K562 (cell line): ENCODE results near the gene CHERP. TPM values are rescaled to one million over a fixed set of nuclear protein-coding genes. Genes with fewer than 3 reads are reported as not detected.
A peak's percentile ranks its signal among the peaks of the same experiment; 100 is the strongest.

ENCODE experiments used
- CBX2 ChIP-seq: fragments of 200-600 bp; sonication (generic); IDR thresholded peaks from one replicate; pipeline ENCODE4 v1.6.1; 2012; ENCODE audit warnings: mild to moderate bottlenecking, low read length, inconsistent platforms; ENCODE audit not compliant: insufficient read depth, poor library complexity, severe bottlenecking
- CHD2 ChIP-seq: IDR thresholded peaks from 2 replicates; pipeline ENCODE4 v1.6.1; 2011; ENCODE audit warnings: low read depth, low read length
- ESRRB ChIP-seq: fragments of 250-450 bp; sonication (Bioruptor Pico); IDR thresholded peaks from 2 replicates; pipeline ENCODE4 v1.5.0; 2020; ENCODE audit warnings: mild to moderate bottlenecking, moderate library complexity, borderline replicate concordance
- MAFG ChIP-seq: fragments of 450-650 bp; conservative IDR thresholded peaks from 2 replicates; pipeline ENCODE4 v1.6.1; 2016; ENCODE audit warnings: missing genetic modification characterization, missing compliant biosample characterization
- PHB2 ChIP-seq: fragments of 450-650 bp; IDR thresholded peaks from 2 replicates; pipeline ENCODE4 v1.6.1; 2017; ENCODE audit warnings: low read depth
- STAT5B ChIP-seq: fragments of 250-450 bp; sonication (Bioruptor Pico); IDR thresholded peaks from 2 replicates; pipeline ENCODE4 v1.8.0; 2021; ENCODE audit warnings: mild to moderate bottlenecking, inconsistent platforms
- ZBTB8A ChIP-seq: fragments of 450-650 bp; IDR thresholded peaks from 2 replicates; pipeline ENCODE4 v1.6.1; 2018; ENCODE audit warnings: mild to moderate bottlenecking, moderate library complexity; ENCODE audit not compliant: partially characterized antibody
- ZNF140 ChIP-seq: fragments of 250-450 bp; sonication (Bioruptor Pico); IDR thresholded peaks from 2 replicates; pipeline ENCODE4 v1.8.0; 2021; ENCODE audit warnings: moderate library complexity, mild to moderate bottlenecking, inconsistent platforms
- ZNF174 ChIP-seq: fragments of 250-450 bp; sonication (Bioruptor Pico); IDR thresholded peaks from 2 replicates; pipeline ENCODE4 v1.4.0; 2020; ENCODE audit warnings: mild to moderate bottlenecking
- ZNF232 ChIP-seq: sonication (generic); formaldehyde crosslinking; IDR thresholded peaks from 2 replicates; pipeline ENCODE4 v1.8.0; 2022; ENCODE audit warnings: mild to moderate bottlenecking, missing genetic modification reagents
- ZNF354B ChIP-seq: fragments of 250-450 bp; sonication (Bioruptor Pico); IDR thresholded peaks from 2 replicates; pipeline ENCODE4 v1.4.0; 2020
- ZNF518B ChIP-seq: fragments of 250-450 bp; sonication (Bioruptor Pico); IDR thresholded peaks from 2 replicates; pipeline ENCODE4 v1.5.0; 2021; ENCODE audit warnings: mild to moderate bottlenecking, moderate library complexity
- ZNF707 ChIP-seq: fragments of 250-450 bp; sonication (Bioruptor Pico); conservative IDR thresholded peaks from 2 replicates; pipeline ENCODE4 v1.8.0; 2022; ENCODE audit warnings: inconsistent platforms, mild to moderate bottlenecking, moderate library complexity
- polyA plus RNA-seq, 8 experiments: library from polyadenylated mRNA; depleted of rRNA in 4 of 8; stranded (reverse) in 5 of 8; unstranded in 3 of 8; fragments of >200 nt; fragmentation: Nextera tagmentation in 2 of 8; fragmentation: Illumina TruSeq in 1 of 8; extraction: Ambion mirVana in 2 of 8; extraction: Trizol in 1 of 8; gene quantifications; 2 replicates each; pipeline versions ENCODE4 v1.2.1 to v1.2.3, GENCODE V29; 2011 to 2014; ENCODE audit warnings: inconsistent platforms in 1 of 8, missing spikeins in 1 of 8
- total RNA-seq, 7 experiments: library from RNA; depleted of rRNA in 6 of 7; stranded (reverse); fragments of >200 nt in 6 of 7; fragmentation: Illumina TruSeq in 2 of 7; extraction: Trizol in 2 of 7; gene quantifications; 2 replicates each; pipeline versions ENCODE4 v1.2.1 to v1.2.3, GENCODE V29; 2011 to 2021; ENCODE audit warnings: low replicate concordance in 1 of 7
- TF ChIP-seq, protein P1 (sequence below): fragments of 450-650 bp; formaldehyde crosslinking; IDR thresholded peaks from 2 replicates; pipeline ENCODE4 v1.4.0; 2020; ENCODE audit warnings: mild to moderate bottlenecking
- TF ChIP-seq, protein P2 (sequence below), 3 experiments: IDR thresholded peaks in 2 of 3; conservative IDR thresholded peaks in 1 of 3; 2 replicates each; pipeline ENCODE4 v1.5.1; 2011 to 2012; ENCODE audit warnings: low read length in 3 of 3, mild to moderate bottlenecking in 3 of 3, control low read depth in 2 of 3, improper control_type of control experiment in 1 of 3, inconsistent platforms in 1 of 3, low read depth in 1 of 3, mixed read lengths in 1 of 3, moderate library complexity in 1 of 3; ENCODE audit not compliant: insufficient read depth in 2 of 3
- TF ChIP-seq, protein P3 (sequence below): sonication (generic); formaldehyde crosslinking; IDR thresholded peaks from 2 replicates; pipeline ENCODE4 v1.9.0; 2022; ENCODE audit warnings: mild to moderate bottlenecking, missing genetic modification reagents

The CHERP gene
- total and polyA plus RNA-seq, 9 of the 15 experiments (the other 6 are each of a cell fraction or from before 2014, with no cell fraction given): 0.60 to 85.1 (median 7.8) TPM

DNA sequence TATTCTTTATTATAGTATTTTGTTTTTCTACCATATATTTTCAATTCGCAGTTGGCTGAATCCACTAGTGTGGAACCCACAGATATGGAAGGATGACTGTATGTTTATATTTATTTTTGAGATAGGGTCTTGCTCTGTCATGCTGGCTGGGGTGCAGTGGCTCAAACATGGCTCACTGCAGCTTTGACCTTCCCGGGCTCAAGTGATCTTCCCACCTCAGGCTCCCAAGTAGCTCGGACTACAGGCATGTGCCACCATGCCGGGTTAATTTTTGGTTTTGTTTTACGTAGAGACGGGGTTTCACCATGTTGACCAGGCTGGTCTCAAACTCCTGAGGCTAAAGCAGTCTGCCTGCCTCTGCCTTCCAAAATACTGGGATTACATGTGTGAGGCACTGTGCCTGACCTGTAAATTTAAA lies 20.4 kb upstream of the CHERP start (continued):
- TF ChIP-seq, protein P1, sequence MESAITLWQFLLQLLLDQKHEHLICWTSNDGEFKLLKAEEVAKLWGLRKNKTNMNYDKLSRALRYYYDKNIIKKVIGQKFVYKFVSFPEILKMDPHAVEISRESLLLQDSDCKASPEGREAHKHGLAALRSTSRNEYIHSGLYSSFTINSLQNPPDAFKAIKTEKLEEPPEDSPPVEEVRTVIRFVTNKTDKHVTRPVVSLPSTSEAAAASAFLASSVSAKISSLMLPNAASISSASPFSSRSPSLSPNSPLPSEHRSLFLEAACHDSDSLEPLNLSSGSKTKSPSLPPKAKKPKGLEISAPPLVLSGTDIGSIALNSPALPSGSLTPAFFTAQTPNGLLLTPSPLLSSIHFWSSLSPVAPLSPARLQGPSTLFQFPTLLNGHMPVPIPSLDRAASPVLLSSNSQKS: no peak
- TF ChIP-seq ZNF354B: no peak
- peak; percentile 67 for TF ChIP-seq MAFG (tag)
- no peak for TF ChIP-seq PHB2
- no peak for TF ChIP-seq ZBTB8A
- TF ChIP-seq, protein P2, sequence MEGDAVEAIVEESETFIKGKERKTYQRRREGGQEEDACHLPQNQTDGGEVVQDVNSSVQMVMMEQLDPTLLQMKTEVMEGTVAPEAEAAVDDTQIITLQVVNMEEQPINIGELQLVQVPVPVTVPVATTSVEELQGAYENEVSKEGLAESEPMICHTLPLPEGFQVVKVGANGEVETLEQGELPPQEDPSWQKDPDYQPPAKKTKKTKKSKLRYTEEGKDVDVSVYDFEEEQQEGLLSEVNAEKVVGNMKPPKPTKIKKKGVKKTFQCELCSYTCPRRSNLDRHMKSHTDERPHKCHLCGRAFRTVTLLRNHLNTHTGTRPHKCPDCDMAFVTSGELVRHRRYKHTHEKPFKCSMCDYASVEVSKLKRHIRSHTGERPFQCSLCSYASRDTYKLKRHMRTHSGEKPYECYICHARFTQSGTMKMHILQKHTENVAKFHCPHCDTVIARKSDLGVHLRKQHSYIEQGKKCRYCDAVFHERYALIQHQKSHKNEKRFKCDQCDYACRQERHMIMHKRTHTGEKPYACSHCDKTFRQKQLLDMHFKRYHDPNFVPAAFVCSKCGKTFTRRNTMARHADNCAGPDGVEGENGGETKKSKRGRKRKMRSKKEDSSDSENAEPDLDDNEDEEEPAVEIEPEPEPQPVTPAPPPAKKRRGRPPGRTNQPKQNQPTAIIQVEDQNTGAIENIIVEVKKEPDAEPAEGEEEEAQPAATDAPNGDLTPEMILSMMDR (IDR thresholded peaks at IDR 0.05 in 2 of 3, conservative IDR thresholded peaks at IDR 0.05 in 1 of 3; ENCODE audit: insufficient read depth in 2 of 3, low read depth in 1 of 3, low read length in 3 of 3): no peak
- TF ChIP-seq ZNF518B (CRISPR knock-in tag): no peak
- TF ChIP-seq, protein P3, sequence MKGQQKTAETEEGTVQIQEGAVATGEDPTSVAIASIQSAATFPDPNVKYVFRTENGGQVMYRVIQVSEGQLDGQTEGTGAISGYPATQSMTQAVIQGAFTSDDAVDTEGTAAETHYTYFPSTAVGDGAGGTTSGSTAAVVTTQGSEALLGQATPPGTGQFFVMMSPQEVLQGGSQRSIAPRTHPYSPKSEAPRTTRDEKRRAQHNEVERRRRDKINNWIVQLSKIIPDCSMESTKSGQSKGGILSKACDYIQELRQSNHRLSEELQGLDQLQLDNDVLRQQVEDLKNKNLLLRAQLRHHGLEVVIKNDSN (CRISPR knock-in tag): no peak
- no peak for TF ChIP-seq STAT5B (CRISPR knock-in tag)
- TF ChIP-seq CHD2: no peak
- TF ChIP-seq ZNF232: no peak
- no peak for TF ChIP-seq ZNF707 (CRISPR knock-in tag)
- TF ChIP-seq ESRRB: no peak
- TF ChIP-seq ZNF140 (CRISPR knock-in tag): no peak
- no peak for TF ChIP-seq CBX2
- TF ChIP-seq ZNF174: no peak
